ENCODE measurements around the gene TTC16.
A peak's percentile ranks its signal among the peaks of the same experiment; 100 is the strongest.

Gene TTC16

GRCh38 chr9:127715470-127716337 lies at the start of gene TTC16, which contains the start of gene PTRH1:
TTC16 (plus strand) TSS chr9:127716079; CDS start chr9:127716146, 67 bp downstream.
PTRH1 (minus strand) TSS chr9:127715663; CDS start chr9:127715639, 24 bp downstream.
- peak; percentile 93 to 94 for DNase-seq (ENCODE audit: low read depth in 2 of 2)

GRCh38 chr9:127667127-127667844 lies 48.6 kb upstream of the TTC16 start:
- DNase-seq (ENCODE audit: low read depth in 2 of 2), result no peak

- DNase-seq (ENCODE audit: low read depth in 2 of 2), result no peak
Observed at GRCh38 chr9:127667906-127668305, 48.0 kb upstream of the TTC16 start.

GRCh38 chr9:127673234-127673633 lies 42.6 kb upstream of the TTC16 start:
- DNase-seq (ENCODE audit: low read depth in 2 of 2), result no peak

DNA sequence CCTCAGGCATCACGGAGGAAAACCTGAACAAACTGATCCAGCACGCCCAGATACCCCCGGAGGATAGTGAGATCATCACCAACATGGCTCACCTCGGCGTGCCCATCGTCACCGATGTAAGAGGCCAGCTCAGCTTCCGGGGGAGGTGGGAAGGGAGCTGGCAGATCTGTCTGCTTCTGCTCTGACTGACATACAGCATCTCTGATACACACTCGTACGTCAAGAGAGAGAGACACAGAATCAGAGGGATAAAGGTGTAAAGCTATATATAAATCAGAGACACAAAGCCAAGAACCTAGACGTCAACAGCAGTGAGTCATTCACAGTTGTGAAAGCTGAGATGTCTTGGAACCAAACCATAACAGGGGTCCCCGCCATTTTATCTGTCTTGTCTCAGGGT lies 39.2 kb upstream of the TTC16 start:
- no peak for DNase-seq (ENCODE audit: low read depth in 2 of 2)

DNA sequence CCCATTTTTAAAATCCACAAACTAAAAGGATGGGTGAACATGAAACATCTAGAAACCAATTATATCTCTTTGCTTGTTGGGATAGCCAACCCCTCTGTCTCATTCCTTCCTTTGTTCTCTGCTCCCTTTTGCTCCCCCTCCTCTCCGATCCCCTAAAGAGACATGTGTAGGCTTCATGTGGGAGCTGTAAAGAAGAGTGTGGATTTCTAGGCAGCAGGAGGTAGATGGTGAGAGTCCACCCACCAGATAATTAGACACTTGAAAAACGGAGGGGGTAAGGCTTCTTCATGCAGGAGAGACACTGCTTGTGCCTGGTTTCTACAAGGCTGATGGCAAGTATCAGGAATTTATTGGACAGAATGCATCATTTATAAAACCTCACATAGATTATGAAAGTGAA lies 36.4 kb upstream of the TTC16 start:
- DNase-seq (ENCODE audit: low read depth in 2 of 2), result no peak

GRCh38 chr9:127680226-127680625 lies 35.7 kb upstream of the TTC16 start:
- DNase-seq (ENCODE audit: low read depth in 2 of 2), result no peak

DNA sequence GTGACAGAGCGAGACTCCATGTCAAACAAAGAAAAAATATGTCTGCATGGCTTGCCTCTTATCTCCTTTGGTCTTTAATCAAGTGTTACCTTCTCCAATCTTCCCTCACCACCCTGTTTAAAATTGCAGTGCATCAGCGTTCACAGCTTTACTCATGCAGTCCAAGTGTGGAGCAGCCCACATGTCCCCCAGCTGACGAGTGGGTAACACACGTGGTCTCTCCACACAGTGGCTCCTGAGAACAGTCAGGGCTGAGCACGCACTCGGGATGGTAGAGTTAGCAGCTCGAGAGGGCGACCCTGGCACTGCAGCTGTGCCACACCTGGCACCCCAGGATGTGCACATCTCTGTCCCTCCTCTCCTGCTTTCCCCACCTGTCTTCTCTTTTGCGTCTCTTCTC lies 35.0 kb upstream of the TTC16 start:
- no peak for DNase-seq (ENCODE audit: low read depth in 2 of 2)

- no peak for DNase-seq (ENCODE audit: low read depth in 2 of 2)
Observed at GRCh38 chr9:127682351-127683136, 33.3 kb upstream of the TTC16 start.

GRCh38 chr9:127683723-127684122 lies 32.2 kb upstream of the TTC16 start:
- DNase-seq (ENCODE audit: low read depth in 2 of 2), result no peak

GRCh38 chr9:127684576-127684975 lies 31.3 kb upstream of the TTC16 start:
- DNase-seq (ENCODE audit: low read depth in 2 of 2), result no peak

DNA sequence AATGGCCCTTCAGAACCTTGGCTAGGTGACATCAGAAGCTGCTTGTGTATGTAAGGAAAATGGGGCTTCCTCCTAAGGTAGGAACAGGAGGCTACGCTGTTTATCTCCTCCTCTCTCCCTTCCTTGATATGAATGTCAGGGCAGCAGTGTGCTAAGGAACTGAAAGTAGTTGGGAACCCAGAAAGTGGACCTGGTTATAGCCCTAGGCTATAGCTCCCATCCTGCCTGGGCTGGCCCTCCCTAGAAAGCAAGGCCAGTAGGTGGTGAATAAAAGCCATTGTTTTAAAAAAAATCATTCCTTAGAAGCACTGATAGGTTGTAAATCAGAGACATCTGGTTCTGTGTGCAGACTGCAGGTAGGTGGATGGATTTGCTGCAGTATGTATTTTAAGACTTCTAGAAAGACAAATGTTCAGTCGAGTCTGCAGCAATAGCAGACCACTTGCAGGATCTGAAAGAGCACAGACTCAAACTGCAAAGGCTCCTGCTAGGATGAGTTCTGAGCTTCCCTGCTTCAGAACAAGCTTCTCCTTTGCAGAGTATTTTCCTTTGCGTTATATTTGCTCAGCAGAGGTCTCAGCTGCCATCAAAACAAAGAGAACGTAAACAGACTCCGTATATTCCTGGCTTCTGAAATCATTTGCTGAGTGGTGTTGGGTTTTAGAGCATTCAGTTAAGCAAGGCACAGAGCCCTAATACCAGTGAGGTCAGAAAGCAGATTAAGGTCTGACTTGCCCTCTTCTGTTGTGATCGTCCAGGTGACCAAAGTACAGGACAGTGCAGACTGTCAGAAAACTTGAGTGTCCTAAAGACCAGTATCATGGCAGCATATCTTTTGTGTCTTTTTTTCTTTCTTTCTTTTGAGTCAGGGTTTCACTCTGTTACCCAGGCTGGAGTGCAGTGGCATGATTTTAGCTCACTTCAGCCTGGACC lies 29.2 kb upstream of the TTC16 start:
- DNase-seq (ENCODE audit: low read depth in 2 of 2), result no peak

GRCh38 chr9:127689329-127690000 lies 26.4 kb upstream of the TTC16 start:
- DNase-seq (ENCODE audit: low read depth in 2 of 2), result no peak

DNA sequence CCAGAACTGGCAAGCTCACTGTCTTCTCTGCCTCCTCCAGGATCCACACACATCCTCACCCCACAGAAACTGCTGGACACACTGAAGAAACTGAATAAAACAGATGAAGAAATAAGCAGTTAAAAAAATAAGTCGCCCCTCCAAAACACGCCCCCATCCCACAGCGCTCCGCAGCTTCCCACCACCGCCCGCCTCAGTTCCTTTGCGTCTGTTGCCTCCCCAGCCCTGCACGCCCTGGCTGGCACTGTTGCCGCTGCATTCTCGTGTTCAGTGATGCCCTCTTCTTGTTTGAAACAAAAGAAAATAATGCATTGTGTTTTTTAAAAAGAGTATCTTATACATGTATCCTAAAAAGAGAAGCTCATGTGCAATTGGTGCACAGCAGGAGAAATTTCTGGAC lies 25.1 kb upstream of the TTC16 start:
- no peak for DNase-seq (ENCODE audit: low read depth in 2 of 2)

GRCh38 chr9:127692071-127692470 lies 23.8 kb upstream of the TTC16 start:
- DNase-seq (ENCODE audit: low read depth in 2 of 2), result no peak

DNA sequence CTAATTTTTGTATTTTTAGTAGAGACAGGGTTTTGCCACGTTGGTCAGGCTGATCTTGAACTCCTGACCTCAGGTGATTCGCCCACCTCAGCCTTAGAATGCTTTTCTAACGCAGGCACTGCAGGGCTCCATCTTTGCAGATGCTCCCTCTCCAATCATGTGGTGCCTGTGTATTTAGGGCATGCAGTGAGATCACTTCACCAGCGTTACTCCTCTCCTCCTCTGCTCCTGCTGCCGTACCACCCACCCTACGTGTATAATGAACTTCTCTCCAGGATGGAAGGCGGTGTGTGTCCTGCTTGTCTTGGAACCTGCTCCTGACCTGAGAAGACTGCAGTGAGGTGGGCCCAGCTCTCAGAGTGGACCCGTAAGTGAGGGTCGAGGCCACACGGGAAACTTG lies 22.7 kb upstream of the TTC16 start:
- no peak for DNase-seq (ENCODE audit: low read depth in 2 of 2)

- DNase-seq (ENCODE audit: low read depth in 2 of 2), result no peak
Observed at GRCh38 chr9:127693697-127694096, 22.2 kb upstream of the TTC16 start.

- no peak for DNase-seq (ENCODE audit: low read depth in 2 of 2)
Observed at GRCh38 chr9:127694890-127695720, 20.8 kb upstream of the TTC16 start.

DNA sequence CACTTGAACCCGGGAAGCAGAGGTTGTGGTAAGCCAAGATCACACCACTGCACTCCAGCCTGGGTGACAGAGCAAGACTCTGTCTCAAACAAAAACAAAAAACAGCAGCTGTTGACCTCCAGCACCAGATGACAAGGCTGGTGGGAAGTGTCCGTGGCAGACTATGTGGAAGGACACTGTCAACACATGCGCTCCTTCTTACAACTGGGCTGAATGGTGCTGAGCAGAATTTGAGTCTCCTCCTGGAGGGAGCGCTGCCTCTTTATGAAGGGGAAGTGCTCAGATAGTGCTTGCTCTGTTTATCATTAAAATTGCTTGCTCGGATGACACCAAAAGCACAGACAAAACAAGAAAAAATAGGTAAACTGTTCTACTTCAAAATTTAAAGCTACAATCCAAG lies 18.3 kb upstream of the TTC16 start:
- no peak for DNase-seq (ENCODE audit: low read depth in 2 of 2)

DNA sequence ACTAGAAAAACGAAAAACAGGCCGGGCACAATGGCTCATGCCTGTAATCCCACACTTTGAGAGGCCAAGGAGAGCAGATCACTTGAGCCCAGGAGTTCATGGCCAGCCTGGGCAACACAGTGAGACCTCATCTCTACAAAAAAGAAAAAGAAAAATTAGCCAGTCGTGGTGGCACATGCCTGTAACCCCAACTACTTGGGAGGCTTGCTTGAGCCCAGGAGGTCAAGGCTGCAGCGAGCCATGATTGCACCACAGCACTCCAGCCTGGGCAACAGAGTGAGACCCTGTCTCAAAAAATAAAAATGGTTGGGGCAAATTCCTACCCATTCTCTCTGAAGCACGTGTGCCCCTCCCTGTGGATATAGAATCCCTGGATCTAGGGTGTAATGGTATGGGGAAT lies 17.5 kb upstream of the TTC16 start:
- no peak for DNase-seq (ENCODE audit: low read depth in 2 of 2)
